ENCODE measurements around the gene IAH1.
"Not testable (repeated sequence)": the region's sequence is repeated elsewhere in the genome, so short reads cannot be mapped to it uniquely, and the experiment has no call there.

The IAH1 gene

DNA sequence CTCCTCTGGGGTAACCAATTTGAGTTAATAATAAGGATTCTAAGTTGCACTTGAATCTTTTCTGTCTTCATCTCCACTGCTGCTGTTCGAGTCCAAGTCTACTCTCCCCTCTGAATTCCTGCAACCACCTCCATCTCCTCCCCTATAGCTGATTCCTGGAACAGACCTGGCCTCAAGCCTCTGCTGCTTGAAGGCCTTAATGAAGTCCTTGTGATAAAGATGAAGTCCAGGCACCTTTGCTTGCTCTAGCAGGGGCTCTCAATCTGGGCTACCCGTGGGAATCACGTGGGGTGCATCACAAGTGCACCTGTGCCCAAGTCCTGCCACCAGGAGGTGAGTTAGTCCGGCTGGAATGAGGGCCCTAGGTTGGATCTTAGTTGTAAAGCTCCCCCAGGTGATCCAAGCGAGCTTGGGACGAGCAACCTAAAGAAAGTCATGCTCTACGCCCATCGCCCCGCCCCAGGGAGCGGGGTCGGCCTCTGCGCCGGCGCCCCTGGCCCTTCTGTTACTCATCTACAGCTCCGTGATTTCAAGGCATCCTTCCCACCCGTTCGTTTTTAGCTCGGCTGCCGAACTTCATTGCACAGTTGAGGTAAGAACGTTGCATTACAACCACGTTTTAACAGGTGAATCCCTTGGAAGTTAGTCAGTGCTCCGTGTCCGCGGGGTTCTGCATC lies 905 bp upstream of the IAH1 start:
- peak overlapping the region; percentile 50 for H3K4me3 ChIP-seq (ENCODE audit: low read depth, low read length)

- H3K4me3 ChIP-seq (ENCODE audit: low read depth, low read length): peak overlapping the region; percentile 50
Measured at GRCh38 chr2:9473985-9474360, 378 bp upstream of the IAH1 start.

GRCh38 chr2:9477914-9478313 lies 3.6 kb downstream of the IAH1 start:
- no peak overlapping the region for H3K4me3 ChIP-seq (ENCODE audit: low read depth, low read length)

GRCh38 chr2:9478526-9478925 lies 4.2 kb downstream of the IAH1 start:
- no peak overlapping the region for H3K4me3 ChIP-seq (ENCODE audit: low read depth, low read length)

DNA sequence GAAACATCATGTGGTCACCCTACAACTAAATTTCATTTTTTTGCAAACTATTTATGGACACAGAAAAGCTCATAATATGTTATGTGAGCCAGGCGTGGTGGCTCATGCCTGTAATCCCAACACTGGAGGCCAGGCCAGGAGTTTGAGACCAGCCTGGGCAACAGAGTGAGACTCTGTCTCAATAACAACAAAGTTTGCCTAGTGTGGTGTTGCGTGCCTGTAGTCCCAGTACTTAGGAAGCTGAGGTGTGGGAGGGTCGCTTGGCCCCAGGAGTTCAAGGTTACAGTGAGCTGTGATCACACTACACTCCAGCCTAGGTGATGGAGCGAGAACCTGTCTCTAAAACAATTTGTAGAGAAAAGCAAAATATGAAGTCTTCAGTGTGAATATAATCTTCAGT lies 5.8 kb downstream of the IAH1 start:
- H3K4me3 ChIP-seq (ENCODE audit: low read depth, low read length): no peak overlapping the region

DNA sequence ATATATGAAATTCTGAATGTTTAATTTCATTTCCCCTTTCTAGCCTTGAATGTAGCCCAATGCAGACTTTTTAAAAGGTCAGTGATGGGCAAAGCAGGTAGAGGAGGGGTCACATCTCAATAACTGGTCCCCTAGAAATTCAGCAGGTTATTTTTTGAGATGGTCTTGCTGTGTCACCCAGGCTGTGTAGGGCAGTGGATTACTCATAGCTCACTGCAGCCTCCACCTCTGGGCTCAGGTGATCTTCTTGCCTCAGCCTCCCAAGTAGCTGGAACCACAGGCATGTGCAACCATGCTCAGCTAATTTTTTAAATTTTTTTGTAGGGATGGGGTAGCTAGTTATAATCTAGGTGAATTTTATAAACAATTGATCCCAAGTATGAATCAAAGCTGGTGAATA lies 8.8 kb downstream of the IAH1 start:
- no peak overlapping the region for H3K4me3 ChIP-seq (ENCODE audit: low read depth, low read length)

DNA sequence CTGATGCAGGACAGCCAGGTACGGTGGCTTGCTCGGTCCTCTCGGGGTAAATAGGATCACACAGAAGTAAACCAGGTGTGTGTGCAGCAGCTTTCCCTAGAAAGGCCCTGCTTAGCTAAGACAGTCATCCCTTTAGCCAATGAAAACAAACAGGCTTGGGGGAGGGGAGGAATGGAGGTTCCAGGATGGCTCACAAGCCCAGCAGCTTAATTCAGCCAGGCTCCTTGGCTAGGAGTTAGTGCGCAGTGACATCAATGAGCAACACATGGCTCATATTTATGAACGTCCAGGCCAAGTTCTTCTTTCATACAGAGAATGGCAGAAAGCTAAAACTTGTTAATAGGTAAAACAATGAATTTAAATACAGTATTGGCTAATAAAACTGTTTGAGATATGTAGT lies 10.2 kb downstream of the IAH1 start:
- no peak overlapping the region for H3K4me3 ChIP-seq (ENCODE audit: low read depth, low read length)

GRCh38 chr2:9488583-9489547 lies 14.5 kb downstream of the IAH1 start:
- no peak overlapping the region for H3K4me3 ChIP-seq (ENCODE audit: low read depth, low read length)

DNA sequence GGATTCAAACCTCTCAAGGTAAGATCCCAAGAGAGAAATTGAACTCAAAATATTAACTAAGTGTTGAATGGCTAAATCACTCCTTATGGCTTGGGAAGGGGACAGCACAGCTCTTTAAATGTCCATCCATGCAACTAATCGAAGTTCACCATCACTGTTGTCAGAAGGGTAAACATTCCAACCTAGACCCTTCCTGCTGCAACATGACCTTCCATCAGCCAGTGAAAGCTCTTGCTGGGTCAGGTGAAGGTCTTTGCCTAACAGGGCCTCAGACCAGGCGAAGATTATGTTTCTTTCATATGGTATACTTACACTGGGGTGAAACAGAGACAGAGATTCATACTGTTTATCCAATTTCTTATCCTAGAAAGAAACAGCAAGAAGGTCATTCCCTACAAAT lies 16.4 kb downstream of the IAH1 start:
- H3K4me3 ChIP-seq (ENCODE audit: low read depth, low read length): no peak overlapping the region

GRCh38 chr2:9492927-9493326 lies 18.6 kb downstream of the IAH1 start:
- no peak overlapping the region for H3K4me3 ChIP-seq (ENCODE audit: low read depth, low read length)

DNA sequence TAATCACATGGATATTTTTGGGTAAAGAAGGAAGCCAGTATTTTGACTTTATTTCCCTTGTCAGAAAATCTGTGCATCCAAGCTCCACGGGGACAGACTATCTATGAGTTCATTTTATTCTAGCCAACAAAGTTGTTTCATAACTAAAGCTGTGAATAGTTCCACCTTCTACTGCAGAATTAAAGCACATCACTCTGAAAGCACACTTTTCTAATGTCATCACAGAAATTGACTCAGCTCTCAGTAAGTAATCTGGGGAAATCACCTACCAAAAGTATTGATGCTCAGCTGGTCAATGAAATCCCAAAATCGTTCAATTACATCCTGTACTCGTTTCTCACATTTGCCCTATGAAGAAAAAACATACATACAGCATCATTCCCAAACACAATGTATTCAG lies 19.1 kb downstream of the IAH1 start:
- no peak overlapping the region for H3K4me3 ChIP-seq (ENCODE audit: low read depth, low read length)

- no peak overlapping the region for H3K4me3 ChIP-seq (ENCODE audit: low read depth, low read length)
Measured at GRCh38 chr2:9494081-9494480, 19.7 kb downstream of the IAH1 start.

DNA sequence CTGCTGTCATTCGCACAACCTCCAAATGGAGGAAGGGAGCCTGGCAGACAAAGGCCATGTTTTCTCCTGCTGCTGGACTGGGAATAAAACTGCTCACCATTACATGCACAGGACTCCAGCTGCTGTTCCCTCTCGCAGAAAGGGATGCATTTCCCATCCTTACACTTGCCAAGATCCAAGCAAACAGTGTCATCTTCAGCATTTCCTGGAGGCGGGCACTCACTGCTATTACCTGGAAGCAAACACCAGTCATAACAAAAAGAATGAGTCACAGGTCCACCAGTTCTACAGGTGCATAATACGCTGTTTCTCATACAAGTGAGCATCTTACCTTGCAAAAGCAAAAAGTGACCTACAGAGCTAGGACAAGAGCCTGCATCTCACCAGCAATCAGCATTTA lies 22.7 kb downstream of the IAH1 start:
- H3K4me3 ChIP-seq (ENCODE audit: low read depth, low read length): no peak overlapping the region

- no peak overlapping the region for H3K4me3 ChIP-seq (ENCODE audit: low read depth, low read length)
Measured at GRCh38 chr2:9498210-9498609, 23.9 kb downstream of the IAH1 start.

- no peak overlapping the region for H3K4me3 ChIP-seq (ENCODE audit: low read depth, low read length)
Measured at GRCh38 chr2:9508931-9509330, 34.6 kb downstream of the IAH1 start.

DNA sequence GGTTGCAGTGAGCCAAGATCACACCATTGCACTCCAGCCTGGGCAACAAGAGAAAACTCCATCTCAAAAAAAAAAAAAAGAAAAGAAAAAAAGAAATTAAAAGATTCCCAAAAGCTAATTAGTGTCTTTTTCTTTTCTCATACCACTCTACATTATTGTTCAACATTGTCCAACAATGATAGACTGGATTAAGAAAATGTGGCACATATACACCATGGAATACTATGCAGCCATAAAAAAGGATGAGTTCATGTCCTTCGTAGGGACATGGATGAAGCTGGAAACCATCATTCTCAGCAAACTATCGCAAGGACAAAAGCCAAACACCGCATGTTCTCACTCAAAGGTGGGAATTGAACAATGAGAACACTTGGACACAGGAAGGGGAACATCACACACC lies 39.6 kb downstream of the IAH1 start:
- not testable (repeated sequence) for H3K4me3 ChIP-seq (ENCODE audit: low read depth, low read length)

GRCh38 chr2:9517118-9517782 lies 42.9 kb downstream of the IAH1 start:
- H3K4me3 ChIP-seq (ENCODE audit: low read depth, low read length): no peak overlapping the region

GRCh38 chr2:9518163-9518562 lies 43.8 kb downstream of the IAH1 start:
- no peak overlapping the region for H3K4me3 ChIP-seq (ENCODE audit: low read depth, low read length)

- H3K4me3 ChIP-seq (ENCODE audit: low read depth, low read length): no peak overlapping the region
Measured at GRCh38 chr2:9518780-9519179, 44.4 kb downstream of the IAH1 start.

DNA sequence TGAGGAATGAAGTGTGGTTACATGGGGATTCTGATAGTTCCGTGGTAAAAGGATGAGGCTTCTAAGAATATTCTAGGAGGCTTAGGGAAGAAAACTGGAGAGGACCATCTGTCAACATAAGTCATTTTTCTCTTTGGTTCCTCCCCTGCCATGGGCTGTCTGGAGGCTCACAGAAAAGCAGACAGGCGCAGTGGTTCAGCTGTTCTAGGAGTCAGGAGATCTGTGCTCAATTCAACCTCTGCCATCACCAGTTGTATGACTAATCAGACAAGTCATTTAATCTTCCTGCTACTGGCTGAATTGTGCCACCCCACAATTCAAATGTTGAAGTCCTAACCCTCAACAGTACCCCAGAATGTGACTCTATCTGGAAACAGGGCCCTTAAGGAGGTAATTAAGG lies 44.9 kb downstream of the IAH1 start:
- H3K4me3 ChIP-seq (ENCODE audit: low read depth, low read length): no peak overlapping the region

GRCh38 chr2:9524291-9524690 lies 49.9 kb downstream of the IAH1 start:
- no peak overlapping the region for H3K4me3 ChIP-seq (ENCODE audit: low read depth, low read length)

DNA sequence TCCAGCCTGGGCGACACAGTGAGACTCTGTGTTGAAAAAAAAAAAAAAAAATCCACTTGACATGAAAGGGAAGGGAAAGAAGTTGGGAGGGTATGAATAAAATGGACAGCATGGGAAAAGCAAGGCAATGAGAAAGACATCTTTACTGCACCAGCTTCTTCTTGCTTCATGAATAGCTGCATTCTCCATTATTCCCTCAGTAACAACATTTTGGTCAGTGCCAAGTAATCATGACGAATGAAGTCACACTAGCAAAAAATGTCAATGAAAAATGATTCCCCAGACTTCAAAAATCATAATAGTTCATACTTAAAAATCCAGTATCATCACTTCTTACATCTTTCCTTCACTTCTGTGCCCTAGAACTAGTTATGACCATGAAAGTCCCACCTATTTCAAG lies 50.9 kb downstream of the IAH1 start:
- H3K4me3 ChIP-seq (ENCODE audit: low read depth, low read length): no peak overlapping the region

Measured in iPS-11a (cell line).